OCI-LY3 (cell line): ENCODE results near the gene GRB14.

Experiments
- H2AFZ ChIP-seq: fragments of 200-600, 300-600 bp; shearing (Covaris generic); 2 replicates; pipeline ENCODE4 v1.6.0; 2014; ENCODE audit warnings: antibody characterized with exemption, low read depth, low read length
- H3K27ac ChIP-seq: fragments of 200-600, 300-600 bp; sonication (generic); 2 replicates; pipeline ENCODE4 v1.5.1; 2014; ENCODE audit warnings: mild to moderate bottlenecking, low read length, moderate library complexity, mixed read lengths
- H3K27me3 ChIP-seq: fragments of 200-600, 300-600 bp; sonication (generic); 2 replicates; pipeline ENCODE4 v1.6.1; 2014; ENCODE audit warnings: low read depth, low read length, mixed read lengths
- H3K36me3 ChIP-seq: fragments of 200-600, 300-600 bp; sonication (generic); replicated peaks from 2 replicates; pipeline ENCODE3; 2014; ENCODE audit warnings: low read depth, low read length, mixed read lengths
- H3K4me1 ChIP-seq: fragments of 300-600, 200-600 bp; sonication (generic); 2 replicates; pipeline ENCODE4 v1.6.1; 2014; ENCODE audit warnings: low read length, mixed read lengths
- H3K4me2 ChIP-seq: fragments of 200-600, 300-600 bp; sonication (generic); 2 replicates; pipeline ENCODE4 v1.6.1; 2014; ENCODE audit warnings: low read length, mixed read lengths
- H3K4me3 ChIP-seq: fragments of 300-600, 200-600 bp; sonication (generic); 2 replicates; pipeline ENCODE4 v1.5.1; 2014; ENCODE audit warnings: antibody characterized with exemption, mild to moderate bottlenecking, low read length, moderate library complexity
- H3K79me2 ChIP-seq: fragments of 300-600, 200-600 bp; shearing (Covaris generic); 2 replicates; pipeline ENCODE4 v1.6.1; 2014; ENCODE audit warnings: mild to moderate bottlenecking, low read length, mixed read lengths
- H3K9ac ChIP-seq: fragments of 300-600, 200-600 bp; shearing (Covaris generic); 2 replicates; pipeline ENCODE4 v1.6.0; 2014; ENCODE audit warnings: mild to moderate bottlenecking, low read length, moderate library complexity
- H3K9me3 ChIP-seq: fragments of 200-600, 300-600 bp; shearing (Covaris generic); 2 replicates; pipeline ENCODE4 v1.6.1; 2014; ENCODE audit warnings: low read length, mixed read lengths; ENCODE audit not compliant: insufficient read depth
- H4K20me1 ChIP-seq: fragments of 200-600, 300-600 bp; sonication (generic); 2 replicates; pipeline ENCODE4 v1.6.1; 2016; ENCODE audit warnings: low read length, mixed read lengths; ENCODE audit not compliant: insufficient read depth
- CTCF ChIP-seq: fragments of 200-600, 300-600 bp; sonication (generic); IDR thresholded peaks from 2 replicates; pipeline ENCODE4 v1.5.1; 2014; ENCODE audit warnings: antibody characterized with exemption, low read length, low read depth
- EZH2phosphoT487 ChIP-seq: fragments of 200-600 bp; shearing (Covaris generic); IDR thresholded peaks from 2 replicates; pipeline ENCODE4 v1.6.1; 2018; ENCODE audit warnings: antibody characterized with exemption, mixed run types, low read depth

The GRB14 gene

GRCh38 chr2:164523726-164524125, 97.6 kb downstream of the GRB14 start:
- no peaks in the 10 kb centered on the region for H4K20me1 ChIP-seq
- no peak overlapping the region for H3K4me2 ChIP-seq
- no peaks in the 10 kb centered on the region for H3K79me2 ChIP-seq
- H3K4me3 ChIP-seq: no peak overlapping the region
- H3K9me3 ChIP-seq: no peaks in the 10 kb centered on the region
- H2AFZ ChIP-seq: no peak overlapping the region
- TF ChIP-seq CTCF (no peak), EZH2phosphoT487 (no peak)
- H3K27me3 ChIP-seq: peaks cover 4% of the 10 kb centered on the region; the same call in 1 of the 2 replicates
- no peak overlapping the region for H3K9ac ChIP-seq
- H3K4me1 ChIP-seq: no peaks in the 10 kb centered on the region
- no peak overlapping the region for H3K27ac ChIP-seq
- H3K36me3 ChIP-seq: no peaks in the 10 kb centered on the region

- Histone ChIP-seq H3K4me3 (no peak overlapping the region), H2AFZ (no peak overlapping the region), H3K9ac (no peak overlapping the region), H3K27ac (no peak overlapping the region), H4K20me1 (no peaks in the 10 kb centered on the region), H3K79me2 (no peaks in the 10 kb centered on the region), H3K9me3 (no peaks in the 10 kb centered on the region), H3K4me2 (no peak overlapping the region), H3K27me3 (peaks cover 4% of the 10 kb centered on the region; the same call in 1 of the 2 replicates), H3K36me3 (no peaks in the 10 kb centered on the region), H3K4me1 (no peaks in the 10 kb centered on the region)
- TF ChIP-seq CTCF: no peak
- no peak for TF ChIP-seq EZH2phosphoT487
Observed at GRCh38 chr2:164523009-164523408, 98.3 kb downstream of the GRB14 start.

GRCh38 chr2:164522561-164522981, 98.7 kb downstream of the GRB14 start:
- no peak overlapping the region for H3K4me3 ChIP-seq
- no peaks in the 10 kb centered on the region for H3K79me2 ChIP-seq
- H3K4me1 ChIP-seq: no peaks in the 10 kb centered on the region
- no peak overlapping the region for H2AFZ ChIP-seq
- TF ChIP-seq EZH2phosphoT487 (no peak), CTCF (no peak)
- no peak overlapping the region for H3K4me2 ChIP-seq
- H3K9ac ChIP-seq: no peak overlapping the region
- no peaks in the 10 kb centered on the region for H4K20me1 ChIP-seq
- H3K27ac ChIP-seq: no peak overlapping the region
- H3K36me3 ChIP-seq: no peaks in the 10 kb centered on the region
- peaks cover 4% of the 10 kb centered on the region; the same call in 1 of the 2 replicates for H3K27me3 ChIP-seq
- no peaks in the 10 kb centered on the region for H3K9me3 ChIP-seq

- H3K79me2 ChIP-seq: no peaks in the 10 kb centered on the region
- no peak overlapping the region for H3K4me2 ChIP-seq
- H4K20me1 ChIP-seq: no peaks in the 10 kb centered on the region
- no peak overlapping the region for H2AFZ ChIP-seq
- no peaks in the 10 kb centered on the region for H3K36me3 ChIP-seq
- no peaks in the 10 kb centered on the region for H3K27me3 ChIP-seq
- H3K9ac ChIP-seq: no peak overlapping the region
- H3K9me3 ChIP-seq: no peaks in the 10 kb centered on the region
- H3K4me3 ChIP-seq: no peak overlapping the region
- no peaks in the 10 kb centered on the region for H3K4me1 ChIP-seq
- H3K27ac ChIP-seq: no peak overlapping the region
- TF ChIP-seq EZH2phosphoT487 (no peak), CTCF (no peak)
Observed at GRCh38 chr2:164515734-164516133, 105.5 kb downstream of the GRB14 start.
